Hematopoietic multipotent progenitor cell (in vitro differentiated cells): ENCODE measurements around the gene BANF2. TPM values are rescaled to one million over a fixed set of nuclear protein-coding genes. Genes with fewer than 3 reads are reported as not detected.
"Not testable (repeated sequence)": the region's sequence is repeated elsewhere in the genome, so short reads cannot be mapped to it uniquely, and the experiment has no call there.

Source experiments
- DNase-seq, 3 donors: peaks; one replicate each; pipeline ENCODE4 v3.0.0-alpha.2; 2011 to 2015; ENCODE audit warnings: low read depth in 2 of 3, low spot score in 2 of 3
- total RNA-seq: library from RNA; depleted of rRNA; stranded (reverse); fragments of >200 nt; gene quantifications from one replicate; pipeline ENCODE4 v1.2.3, GENCODE V29; 2012

BANF2 gene
- total RNA-seq, 1 donor: not detected

DNA sequence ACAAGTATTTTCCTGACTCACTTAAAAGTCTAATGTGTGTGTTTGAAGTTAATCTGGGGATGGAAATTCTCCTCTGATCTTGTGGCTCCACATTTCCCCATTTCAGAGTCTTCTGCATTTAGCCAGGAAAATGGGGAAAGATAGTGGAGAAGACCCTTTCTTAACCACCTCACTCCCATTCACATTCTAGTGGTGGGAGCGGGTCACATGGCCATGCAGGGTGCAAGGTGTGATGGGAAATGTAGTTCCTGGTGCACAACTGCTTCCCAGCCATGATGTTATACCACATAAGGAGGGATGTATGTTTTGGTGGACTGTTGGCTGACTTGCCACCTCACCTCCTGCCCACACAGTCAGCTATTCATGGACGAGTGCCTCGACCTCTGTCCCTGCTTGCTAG, 61.8 kb downstream of the BANF2 start:
- DNase-seq: peak in 1 of 3 donors; percentile 6

DNA sequence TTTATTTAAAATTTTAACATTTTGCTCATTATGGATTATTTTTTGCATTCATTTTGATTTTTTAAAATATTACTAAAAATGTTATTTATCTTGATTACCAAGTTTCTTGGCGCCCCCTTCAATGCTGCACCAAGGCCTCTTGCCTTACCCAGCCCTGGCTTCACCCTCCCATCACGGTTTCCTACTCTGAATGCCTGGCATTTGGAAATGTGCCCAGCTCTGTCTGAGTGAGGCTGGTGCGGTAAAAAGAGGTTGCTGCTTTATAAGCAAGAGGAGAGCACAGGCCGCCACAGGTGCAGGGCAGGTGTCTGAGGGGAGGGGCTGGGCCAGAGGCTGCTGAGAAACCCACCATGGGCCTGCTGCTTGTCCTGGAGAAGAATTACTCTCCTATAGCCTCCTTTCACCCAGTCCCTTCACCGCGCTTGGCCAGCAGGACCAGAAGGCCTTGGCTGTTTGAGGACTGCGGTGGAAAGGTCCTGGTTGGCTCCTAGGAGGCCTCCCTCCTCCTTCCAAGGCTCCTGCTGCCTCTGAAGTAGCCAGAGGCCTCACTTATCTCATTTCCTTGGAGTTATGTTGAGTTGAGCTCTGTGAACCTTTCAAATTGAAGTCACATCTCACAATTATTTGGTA, 62.6 kb downstream of the BANF2 start:
- peak in 1 of 3 donors; percentile 15 for DNase-seq

DNA sequence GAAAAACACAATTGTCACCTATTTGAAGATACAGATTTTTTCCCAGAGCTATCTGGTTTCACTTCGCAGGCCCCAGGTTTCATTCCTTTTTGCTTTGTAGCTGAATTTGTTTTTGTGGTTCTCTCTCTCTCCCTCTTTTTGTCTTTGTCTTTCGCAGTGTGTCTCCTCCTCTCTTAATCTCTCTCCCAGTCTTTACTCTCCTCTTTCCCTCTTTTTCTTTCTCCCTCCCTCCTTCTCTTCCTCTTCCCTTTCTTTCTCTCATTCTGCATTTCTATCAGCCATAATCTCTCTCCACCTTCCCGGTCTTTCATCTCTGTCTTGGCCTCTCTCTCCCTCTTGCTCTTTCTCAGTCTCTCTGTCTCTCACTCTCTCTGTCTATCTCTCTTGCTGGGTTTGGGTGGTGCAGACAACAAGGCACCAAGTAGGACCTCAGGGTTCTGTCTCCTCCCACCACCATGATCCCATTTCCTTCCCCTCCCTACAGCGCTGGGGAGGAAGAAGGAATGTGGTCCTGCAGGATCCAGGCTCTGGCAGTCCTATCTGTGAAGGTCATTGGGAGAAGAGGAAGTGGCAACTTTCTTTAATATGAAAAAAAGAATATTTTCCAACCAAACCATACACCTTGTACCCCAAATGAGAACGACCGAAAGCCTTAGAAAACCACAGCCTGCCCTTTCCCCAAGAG, 63.2 kb downstream of the BANF2 start:
- DNase-seq: no peak

DNA sequence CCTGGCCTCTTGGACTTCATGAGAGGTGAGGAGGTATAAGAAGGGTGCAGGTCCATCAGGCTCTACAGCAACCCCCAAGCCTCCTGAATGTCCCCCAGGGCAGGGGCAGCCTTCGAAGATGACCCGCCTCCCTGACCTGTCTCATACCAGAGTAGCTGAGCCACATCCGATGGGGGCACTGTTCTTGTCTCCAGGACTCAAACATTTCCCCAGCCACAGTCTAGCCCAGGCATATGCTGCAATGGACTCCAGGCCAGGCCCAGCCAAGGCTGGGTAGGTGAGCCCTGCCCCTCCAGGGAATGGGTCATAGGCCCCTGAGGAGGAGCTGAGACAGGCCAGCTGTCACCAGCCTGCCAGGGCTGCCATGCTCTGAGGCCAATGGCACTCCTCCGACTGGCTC, 65.3 kb downstream of the BANF2 start:
- no peak for DNase-seq

DNA sequence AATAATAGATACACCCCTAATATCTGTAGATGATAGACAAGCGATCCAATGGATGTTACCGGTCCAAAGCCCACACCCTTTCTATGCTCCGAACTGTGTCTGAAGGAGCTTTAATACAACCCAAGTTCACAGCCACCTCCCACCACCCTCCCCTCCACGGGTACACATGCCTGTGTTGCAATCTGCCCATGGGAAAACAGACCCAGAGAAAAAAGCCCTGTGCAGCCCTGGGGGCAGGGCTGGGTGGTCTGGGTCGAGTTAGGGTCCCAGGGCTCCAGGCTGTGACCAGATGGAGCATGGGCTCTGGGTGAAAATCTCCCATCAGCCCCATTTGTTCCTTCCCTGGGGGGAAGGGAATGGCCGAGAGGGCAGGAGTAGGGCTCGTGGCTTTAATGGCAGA, 65.8 kb downstream of the BANF2 start:
- no peak for DNase-seq

DNA sequence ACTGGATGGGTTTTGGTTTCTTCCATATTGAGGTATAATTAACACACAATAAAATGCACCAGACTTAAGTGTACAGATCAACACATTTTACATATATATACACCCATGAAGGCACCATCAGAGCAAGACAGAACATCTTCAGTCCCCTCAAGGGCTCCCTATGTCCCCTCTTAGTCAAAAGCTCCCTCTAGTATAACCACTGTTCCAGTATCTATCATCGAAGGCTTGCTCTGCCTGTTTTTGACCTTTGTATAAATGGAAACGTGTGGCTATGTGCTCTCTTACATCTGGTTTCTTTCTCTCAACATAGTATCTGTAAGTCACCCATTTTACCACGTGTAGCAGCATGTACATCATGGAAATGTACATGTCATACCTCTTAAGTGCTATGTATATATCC, 66.5 kb downstream of the BANF2 start:
- DNase-seq: no peak

DNA sequence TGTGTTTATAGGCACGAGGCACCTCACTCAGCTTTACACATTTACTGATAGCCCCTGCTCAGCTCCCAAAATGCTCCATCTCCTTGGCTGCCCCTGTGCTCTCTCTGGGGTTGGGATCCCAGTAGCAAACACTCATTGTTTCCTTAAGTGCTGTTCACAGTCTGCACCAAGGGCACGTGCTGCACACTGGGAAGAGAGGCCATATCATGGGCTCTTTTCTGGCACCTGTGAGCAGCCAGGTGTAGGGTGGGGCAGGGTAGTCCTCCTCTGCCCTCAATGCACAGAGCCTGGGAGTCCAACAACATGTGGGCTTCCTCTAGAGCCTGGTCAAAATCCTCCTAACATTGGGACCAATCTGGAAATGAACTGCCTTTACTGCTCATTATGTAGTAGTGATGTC, 67.9 kb downstream of the BANF2 start:
- DNase-seq: no peak

DNA sequence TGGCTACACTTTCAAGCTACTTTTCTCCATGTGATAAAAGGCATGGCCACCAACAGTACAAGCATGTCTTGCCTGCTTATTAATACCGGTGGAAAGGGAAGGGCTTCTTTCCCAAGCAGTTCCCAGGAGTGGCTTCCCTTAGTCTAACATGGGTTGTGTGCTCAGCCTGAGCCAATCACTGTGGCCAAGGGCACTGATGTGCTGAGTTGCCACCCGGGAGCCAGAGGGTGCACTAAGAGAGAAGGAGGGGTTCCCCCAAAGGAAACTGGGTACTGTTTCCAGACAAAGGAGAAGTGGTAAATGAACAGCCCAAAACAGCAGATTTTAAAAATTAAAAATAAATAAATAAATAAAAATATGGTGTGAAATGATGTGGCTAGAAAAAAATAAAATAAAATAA, 68.5 kb downstream of the BANF2 start:
- peak in 2 of 3 donors; percentile 35 to 73 for DNase-seq

DNA sequence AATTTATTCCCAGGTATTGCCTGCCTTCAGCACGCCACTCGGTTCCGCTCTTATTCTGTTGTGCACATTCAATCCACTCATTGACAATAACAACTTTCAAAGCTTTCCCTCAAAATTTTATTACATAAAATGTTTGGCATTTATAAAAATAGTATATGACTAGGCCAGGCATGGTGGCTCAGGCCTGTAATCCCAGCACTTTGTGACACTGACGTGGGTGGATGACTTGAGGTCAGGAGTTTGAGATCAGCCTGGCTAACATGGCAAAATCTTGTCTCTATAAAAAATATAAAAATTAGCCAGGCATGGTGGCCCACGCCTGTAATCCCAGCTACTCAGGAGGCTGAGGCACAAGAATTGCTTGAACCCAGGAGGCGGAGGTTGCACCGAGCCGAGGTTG, 70.0 kb downstream of the BANF2 start:
- not testable (repeated sequence) for DNase-seq

DNA sequence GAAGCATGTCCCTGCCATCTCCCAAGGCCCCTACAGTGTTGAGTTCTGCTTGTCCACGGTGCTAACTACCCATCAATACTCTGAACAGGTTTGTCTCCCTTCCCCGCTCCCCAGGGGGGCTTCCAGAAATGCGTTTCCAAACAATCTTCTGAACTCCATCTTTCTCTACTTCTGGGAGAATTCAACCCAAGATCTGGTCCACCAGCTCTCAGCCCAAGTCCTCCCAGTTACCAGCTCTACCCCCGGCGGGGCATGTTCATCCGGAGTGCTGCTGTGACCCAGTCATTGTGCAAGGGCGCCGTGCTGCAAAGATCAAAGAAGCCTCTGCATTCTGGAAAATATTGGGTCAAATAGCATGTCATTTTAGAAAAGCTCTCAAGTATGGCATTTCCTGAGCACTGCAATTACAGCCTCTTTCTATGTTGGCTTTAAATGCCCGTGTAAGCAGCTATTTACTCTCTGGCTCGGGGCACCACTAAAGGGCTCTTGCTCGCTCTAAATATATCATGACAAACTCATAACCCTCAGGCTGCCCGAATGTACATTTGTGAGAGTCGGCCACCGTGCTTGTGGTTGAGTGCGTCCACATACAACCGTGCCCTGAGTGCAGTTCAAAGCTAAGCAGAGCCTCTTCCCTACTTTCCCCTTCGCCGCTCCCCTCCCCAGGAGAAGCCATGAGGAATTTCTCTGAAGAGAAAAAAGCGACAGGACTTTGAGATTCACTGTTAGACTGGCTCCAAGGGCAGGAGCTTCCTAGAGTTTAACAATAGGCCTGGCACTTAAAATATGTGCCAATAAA, 71.6 kb downstream of the BANF2 start:
- DNase-seq: no peak

DNA sequence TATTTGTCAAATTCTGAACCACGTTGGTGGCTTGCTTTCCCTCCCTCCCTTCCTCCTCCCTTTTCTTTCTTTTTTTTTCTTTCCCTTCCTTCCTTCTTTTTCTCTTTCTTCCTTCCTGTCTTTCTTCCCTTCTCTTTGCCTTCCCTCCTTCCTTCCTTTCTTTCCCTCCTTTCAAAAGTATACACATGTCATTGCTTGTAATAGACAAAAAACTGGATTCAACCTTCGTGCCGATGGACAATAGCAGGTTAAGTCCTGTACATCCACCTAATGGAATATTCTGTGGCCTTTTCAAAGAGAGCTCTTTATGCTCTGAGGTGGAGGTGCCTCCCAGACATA, 72.2 kb downstream of the BANF2 start:
- no peak for DNase-seq

DNA sequence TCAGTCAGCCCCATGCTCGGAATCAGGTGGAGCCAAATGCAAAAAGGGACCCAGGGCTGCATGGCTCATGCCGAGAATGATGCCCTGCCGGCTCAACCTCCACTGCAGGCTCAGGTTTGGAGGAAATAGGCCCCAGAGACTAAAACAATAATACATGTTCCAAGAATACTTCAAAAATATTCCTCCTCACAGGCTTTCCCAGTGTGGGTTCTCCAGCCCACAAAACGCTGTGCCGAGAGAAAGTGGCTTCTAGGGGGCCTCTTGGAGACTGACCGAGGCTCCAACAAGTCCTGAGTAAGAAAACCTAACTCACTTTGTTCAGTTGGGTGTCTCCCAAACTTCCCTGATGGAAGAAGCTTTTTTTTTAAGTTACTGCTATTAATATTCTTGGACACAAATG, 73.9 kb downstream of the BANF2 start:
- DNase-seq: no peak

DNA sequence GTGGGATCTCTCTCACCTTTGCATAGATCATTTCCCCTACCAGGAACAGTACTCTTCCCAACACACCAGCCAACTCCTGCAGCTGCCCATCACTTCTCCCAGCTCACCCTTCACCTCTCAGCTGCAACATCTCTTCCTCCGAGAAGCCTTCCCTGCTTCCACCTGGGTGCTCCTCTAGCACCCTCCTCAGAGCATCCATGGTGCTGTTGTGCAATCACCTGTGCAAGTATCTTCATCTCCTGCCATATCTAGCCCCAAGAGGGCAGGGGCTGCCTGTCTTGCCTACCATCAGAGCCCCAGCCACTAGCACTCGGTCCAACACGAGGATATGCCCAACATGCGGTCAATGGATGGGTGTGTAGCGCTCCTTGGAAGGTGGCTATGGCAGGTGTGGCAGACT, 75.8 kb downstream of the BANF2 start:
- DNase-seq: no peak

DNA sequence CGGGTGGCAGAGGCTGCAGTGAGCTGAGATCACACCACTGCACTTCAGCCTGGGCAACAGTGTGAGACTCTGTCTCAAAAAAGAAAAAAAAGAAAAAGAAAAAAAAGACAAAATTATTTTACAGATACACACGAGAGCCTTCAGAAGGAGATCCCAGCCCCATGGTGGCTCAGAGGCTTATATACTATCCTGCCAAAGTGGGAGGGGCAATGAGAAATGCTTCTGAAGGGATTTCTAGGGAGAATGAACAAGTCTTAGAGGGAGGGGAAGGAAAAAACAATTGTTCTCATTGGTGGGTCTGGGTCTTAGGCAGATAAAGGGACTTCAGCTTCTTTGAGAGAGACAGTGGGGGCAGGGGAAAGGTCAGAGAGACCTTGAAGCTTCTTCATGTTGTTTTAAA, 76.8 kb downstream of the BANF2 start:
- DNase-seq: no peak

DNA sequence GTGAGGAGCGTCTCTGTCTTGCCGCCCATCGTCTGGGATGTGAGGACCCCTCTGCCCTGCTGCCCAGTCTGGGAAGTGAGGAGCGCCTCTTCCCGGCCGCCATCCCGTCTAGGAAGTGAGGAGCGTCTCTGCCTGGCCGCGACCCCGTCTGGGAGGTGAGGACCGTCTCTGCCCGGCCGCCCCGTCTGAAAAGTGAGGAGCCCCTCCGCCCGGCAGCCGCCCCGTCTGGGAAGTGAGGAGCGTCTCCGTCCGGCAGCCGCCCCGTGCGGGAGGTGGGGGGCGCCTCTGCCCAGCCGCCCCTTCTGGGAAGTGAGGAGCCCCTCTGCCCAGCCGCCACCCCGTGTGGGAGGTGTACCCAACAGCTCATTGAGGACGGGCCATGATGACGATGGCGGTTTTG, 79.2 kb downstream of the BANF2 start:
- DNase-seq: not testable (repeated sequence)

DNA sequence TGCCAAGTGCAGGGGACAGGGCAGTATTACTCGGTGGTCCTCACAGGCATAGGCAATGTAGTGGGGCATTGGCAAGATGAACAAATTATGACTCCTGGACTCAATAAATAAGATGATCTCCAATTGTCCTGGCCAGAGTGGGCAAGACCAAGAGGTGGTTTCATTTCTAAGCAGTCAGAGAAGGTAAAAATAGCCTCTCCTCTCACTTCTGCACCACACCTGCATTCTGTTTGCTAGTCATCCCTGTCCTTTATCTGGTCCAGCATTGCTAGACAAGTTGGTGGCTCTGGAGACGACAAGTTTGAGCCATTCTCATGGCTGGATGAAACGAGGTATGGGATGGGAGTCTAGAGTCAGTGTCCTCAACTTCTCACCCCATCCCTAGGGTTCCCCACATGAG, 83.0 kb downstream of the BANF2 start:
- DNase-seq: no peak

DNA sequence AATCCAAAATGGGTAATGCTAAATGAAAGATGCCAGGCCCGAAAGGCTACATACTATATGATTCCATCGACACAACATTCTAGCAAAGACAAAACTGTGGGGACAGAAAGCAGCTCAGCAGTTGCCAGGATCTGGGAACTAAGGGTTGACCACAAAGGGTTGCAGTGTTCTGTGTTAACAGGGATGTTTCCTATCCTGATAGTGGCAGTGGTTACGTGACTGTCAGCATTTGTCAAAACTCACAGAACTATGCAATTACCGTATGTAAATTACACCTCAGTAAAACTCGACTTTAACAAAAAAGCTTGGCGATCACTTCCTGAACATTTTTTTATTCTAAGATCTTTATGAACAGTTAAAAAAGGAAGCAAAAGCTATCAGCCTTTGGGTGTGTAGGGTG, 83.9 kb downstream of the BANF2 start:
- DNase-seq: peak in 1 of 3 donors; percentile 68

DNA sequence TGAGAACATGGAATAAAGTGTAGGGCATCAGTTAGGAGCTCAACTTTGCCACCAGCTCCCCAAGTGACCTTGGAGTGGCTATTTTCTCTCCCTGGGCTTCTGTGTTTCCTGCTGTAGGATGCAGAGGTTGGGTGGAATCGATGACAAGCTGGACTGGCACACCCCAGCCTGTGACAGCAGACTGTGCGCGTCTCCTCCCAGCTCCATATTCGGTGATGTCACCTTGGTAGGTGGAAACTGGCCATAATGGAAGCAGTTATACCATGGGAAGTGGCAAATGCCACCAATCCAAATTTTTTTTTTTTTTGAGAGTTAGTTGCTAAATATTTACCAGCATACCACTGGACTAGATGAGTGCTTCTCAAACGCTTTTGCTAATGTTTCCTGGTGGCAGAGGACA, 85.2 kb downstream of the BANF2 start:
- no peak for DNase-seq
